Omental fat pad (tissue), 4 donors: Measurements from ENCODE around the gene UBE2J2. TPM values are rescaled to one million over a fixed set of nuclear protein-coding genes. Genes with fewer than 3 reads are reported as not detected.

Experiments used
- ATAC-seq: fragments of 150-250 bp; one replicate; pipeline ENCODE4 v1.9.1; 2016; ENCODE audit warnings: mild to moderate bottlenecking, moderate library complexity; ENCODE audit not compliant: low FRiP score
- DNase-seq: peaks from one replicate; pipeline ENCODE4 v3.0.0-alpha.2; 2019; ENCODE audit warnings: low spot score
- total RNA-seq, 4 donors: library from RNA; depleted of rRNA; stranded (reverse); fragments of >200 nt; gene quantifications; one replicate each; pipeline ENCODE4 v1.1.0, GENCODE V29; 2016
- TF ChIP-seq, protein P1 (sequence below), 3 donors: fragments of 450-650 bp; IDR thresholded peaks; one replicate each; pipeline ENCODE4 v1.5.1; 2016 to 2017; ENCODE audit warnings: antibody characterized with exemption in 3 of 3, mild to moderate bottlenecking in 3 of 3, moderate library complexity in 2 of 3

UBE2J2 gene
- total RNA-seq, 4 donors from 2014 or later: 30.4 to 50.3 (median 42.9) TPM

DNA sequence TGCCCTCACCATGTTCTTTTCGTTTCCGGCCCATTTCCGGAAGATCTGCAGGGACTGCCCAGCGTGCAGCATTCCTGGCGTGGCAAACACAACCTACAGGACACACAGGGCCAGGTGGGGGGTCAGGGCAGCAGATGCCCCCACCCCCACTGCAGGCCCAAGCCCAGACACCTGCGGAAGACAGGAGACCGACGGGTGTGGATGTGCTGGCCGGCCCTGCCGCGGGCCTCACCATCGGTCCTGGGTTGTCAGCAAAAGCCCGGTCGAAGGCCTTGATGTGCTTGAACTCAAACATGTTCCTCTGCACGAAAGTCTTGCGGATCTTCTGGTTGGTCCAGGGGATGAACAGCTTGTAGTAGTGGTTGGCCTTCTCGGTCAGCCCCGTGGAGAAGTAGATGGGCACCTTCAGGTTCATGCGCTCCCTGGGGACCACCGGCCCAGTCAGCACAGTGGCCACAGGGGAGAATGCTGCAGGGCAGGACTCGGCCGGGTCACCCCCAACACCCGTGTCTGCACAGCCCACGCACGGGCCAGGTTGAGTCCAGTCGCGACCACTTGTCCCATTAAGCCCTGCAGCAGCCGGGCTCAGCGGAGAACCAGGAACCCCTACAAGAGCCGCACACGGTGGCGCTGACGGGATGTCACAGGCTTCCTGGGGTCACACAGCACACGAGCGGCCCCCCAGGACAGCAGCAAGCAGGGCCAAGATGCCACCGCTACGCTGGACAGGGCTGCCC, 40.0 kb upstream of the UBE2J2 start:
- TF ChIP-seq, protein P1, sequence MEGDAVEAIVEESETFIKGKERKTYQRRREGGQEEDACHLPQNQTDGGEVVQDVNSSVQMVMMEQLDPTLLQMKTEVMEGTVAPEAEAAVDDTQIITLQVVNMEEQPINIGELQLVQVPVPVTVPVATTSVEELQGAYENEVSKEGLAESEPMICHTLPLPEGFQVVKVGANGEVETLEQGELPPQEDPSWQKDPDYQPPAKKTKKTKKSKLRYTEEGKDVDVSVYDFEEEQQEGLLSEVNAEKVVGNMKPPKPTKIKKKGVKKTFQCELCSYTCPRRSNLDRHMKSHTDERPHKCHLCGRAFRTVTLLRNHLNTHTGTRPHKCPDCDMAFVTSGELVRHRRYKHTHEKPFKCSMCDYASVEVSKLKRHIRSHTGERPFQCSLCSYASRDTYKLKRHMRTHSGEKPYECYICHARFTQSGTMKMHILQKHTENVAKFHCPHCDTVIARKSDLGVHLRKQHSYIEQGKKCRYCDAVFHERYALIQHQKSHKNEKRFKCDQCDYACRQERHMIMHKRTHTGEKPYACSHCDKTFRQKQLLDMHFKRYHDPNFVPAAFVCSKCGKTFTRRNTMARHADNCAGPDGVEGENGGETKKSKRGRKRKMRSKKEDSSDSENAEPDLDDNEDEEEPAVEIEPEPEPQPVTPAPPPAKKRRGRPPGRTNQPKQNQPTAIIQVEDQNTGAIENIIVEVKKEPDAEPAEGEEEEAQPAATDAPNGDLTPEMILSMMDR (IDR thresholded peaks at IDR 0.05): no peak
- no peak for ATAC-seq

DNA sequence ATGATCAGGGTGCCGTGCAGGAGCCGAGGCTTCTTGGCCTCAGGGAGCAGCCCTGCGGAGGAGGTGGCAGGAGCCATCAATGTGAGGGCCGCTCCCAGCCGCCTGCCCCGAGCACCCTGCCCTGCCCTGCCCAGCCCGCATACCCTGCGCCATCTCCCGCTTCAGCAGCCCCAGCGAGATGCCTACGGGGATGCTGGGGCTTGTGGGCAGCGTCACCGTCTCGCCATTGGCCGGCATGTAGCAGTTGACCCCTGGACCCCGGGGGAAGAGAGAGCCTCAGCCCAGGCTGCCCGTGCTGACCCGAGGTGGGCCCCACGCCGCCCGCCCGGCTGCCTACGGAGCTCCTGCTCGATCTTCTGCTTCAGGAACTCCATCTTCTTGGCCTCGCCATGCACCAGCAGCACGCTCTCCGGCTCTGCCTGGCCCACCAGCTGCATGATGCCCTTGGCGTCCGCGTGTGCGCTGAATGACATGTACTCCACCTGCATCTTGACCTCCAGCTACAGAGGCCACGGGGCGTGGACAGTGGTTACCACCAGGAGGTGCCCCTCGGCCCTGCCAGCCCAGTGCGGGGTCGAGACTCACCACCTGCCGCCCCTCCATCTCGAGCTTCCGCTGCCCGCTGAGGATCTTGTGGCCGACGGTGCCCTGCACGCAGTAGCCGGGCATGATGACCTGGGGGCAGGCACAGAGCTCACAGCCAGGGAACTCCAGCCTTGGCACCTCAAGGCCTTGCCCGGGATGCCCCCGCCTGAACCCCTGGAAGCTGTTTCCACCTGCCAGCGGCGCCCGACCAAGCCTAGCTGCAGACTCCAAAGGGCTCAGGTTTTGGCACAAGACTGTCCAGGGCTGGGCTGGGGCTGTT, 39.0 kb upstream of the UBE2J2 start:
- no peak for ATAC-seq
- DNase-seq: no peak
- TF ChIP-seq, protein P1 (IDR thresholded peaks at IDR 0.05): no peak

More for the DNA sequence above, 40.0 kb upstream of the UBE2J2 start:
- no peak for DNase-seq

DNA sequence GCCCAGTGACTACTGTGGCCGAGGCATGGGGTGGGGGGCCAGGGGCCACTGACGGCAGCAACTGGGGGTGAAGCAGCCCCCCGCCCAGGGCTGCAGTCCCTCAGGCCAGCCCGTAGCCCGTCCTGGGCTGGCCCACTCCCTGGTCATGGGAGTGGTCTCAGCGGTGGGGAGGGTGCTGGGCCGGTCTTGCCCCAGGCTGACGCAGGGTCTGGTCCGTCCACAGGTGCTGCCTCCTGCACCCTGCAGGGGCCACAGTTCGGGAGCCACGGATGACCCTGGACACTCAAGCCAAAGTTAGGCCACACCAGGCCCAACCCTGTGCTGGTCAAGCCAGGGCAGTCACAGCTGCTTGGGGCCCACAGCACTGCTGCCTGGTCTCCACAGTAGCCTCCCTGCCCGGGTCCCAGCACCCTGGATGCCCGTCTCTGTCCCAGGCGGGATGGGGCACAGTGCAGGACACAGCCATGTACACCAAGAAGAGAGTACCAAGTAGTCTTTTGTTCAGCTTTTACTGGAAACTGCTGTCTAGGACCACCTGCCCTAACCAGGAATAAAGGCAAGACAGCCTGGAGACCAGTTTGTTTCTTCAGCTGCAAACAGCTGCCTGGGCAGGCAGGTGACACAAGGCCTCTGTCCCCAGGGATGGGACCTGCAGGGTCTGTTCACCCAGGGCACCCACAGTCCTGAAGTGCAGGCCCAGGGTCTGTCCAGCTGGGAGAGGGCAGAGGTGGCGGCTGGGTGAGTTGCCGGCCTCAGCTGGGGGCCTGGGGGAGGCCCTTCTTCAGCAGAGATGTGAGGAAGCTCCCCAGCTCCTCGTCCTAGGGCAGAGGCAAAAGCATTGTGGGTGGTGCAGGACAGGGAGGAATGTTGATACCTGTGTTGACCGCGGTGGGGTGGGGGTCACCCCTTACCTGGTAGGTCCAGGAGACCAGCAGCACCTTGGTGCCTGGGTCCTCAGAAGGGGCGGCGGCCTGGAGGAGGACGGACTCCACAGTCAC, 37.8 kb upstream of the UBE2J2 start:
- TF ChIP-seq, protein P1 (IDR thresholded peaks at IDR 0.05): no peak
- ATAC-seq: no peak

DNA sequence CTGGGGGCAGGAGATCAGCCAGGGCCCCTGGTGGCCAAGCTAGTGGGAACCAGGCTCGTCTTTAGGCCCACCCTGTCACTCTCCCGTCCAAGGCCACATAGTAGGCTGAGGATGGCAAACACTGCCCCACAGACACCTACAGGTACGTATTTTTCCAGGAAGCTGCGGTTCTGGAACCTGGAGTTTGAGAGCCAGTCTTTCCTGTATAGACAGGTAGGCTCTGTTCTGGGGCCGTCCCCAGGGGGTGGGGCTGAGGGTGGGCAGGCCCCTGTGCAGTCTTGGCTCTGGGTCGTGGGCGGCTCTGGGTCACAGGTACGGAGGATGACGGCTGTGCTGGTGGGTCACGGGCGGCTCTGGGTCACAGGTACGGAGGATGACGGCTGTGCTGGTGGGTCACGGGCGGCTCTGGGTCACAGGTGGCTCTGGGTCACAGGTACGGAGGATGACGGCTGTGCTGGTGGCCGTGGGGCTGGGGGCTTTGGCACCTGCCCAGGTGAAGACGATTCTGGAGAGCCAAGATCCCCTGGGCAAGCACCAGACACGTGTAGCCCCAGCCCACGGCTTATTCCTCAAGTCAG, 36.9 kb upstream of the UBE2J2 start:
- DNase-seq: no peak
- TF ChIP-seq, protein P1 (IDR thresholded peaks at IDR 0.05): no peak
- ATAC-seq: no peak

More for the DNA sequence above, 37.8 kb upstream of the UBE2J2 start:
- DNase-seq: no peak

DNA sequence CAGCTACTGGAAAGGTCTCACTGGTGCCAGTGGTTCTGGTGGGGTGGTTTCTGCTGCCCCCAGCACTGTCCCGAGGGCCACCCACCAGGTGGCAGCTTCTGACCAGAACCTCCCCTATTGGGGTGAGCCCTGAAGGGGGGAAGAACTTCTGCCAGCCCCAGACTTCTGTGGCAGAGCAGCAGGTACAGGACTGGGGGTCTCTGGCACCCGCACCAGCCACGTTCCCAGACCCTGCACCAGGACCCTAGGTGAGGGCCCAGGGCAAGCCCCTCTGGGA, 36.4 kb upstream of the UBE2J2 start:
- DNase-seq (no peak), ATAC-seq (no peak)
- TF ChIP-seq, protein P1 (IDR thresholded peaks at IDR 0.05): no peak
